GM12878 (cell line): ENCODE measurements around the gene PRKAR1A. TPM values are rescaled to one million over a fixed set of nuclear protein-coding genes. Genes with fewer than 3 reads are reported as not detected.

Experiments
- CTCF ChIP-seq, 3 experiments: IDR thresholded peaks in 2 of 3; conservative IDR thresholded peaks in 1 of 3; 2 replicates each; pipeline ENCODE4 v1.5.1; 2011; ENCODE audit warnings: low read depth in 3 of 3, low read length in 3 of 3, mild to moderate bottlenecking in 3 of 3, control low read depth in 2 of 3, moderate library complexity in 2 of 3, inconsistent platforms in 1 of 3, mixed read lengths in 1 of 3; ENCODE audit not compliant: control insufficient read depth in 2 of 3, insufficient read depth in 1 of 3; ENCODE audit errors: extremely low read depth in 1 of 3
- IKZF1 ChIP-seq: fragments of 450-650 bp; conservative IDR thresholded peaks from 2 replicates; pipeline ENCODE4 v1.6.1; 2017; ENCODE audit warnings: antibody characterized with exemption, mild to moderate bottlenecking
- JUNB ChIP-seq: IDR thresholded peaks from 2 replicates; pipeline ENCODE4 v1.6.1; 2016; ENCODE audit warnings: antibody characterized with exemption, mild to moderate bottlenecking
- MXI1 ChIP-seq: fragments of 150-350 bp; IDR thresholded peaks from 2 replicates; pipeline ENCODE4 v1.6.1; 2011; ENCODE audit warnings: low read depth, mild to moderate bottlenecking, inconsistent platforms, low read length, improper control_type of control experiment
- NFXL1 ChIP-seq: fragments of 450-650 bp; IDR thresholded peaks from 2 replicates; pipeline ENCODE4 v1.6.1; 2017; ENCODE audit warnings: antibody characterized with exemption, mild to moderate bottlenecking, borderline replicate concordance
- SPI1 ChIP-seq: IDR thresholded peaks from 2 replicates; pipeline ENCODE4 v1.6.1; 2011; ENCODE audit warnings: low read depth, mild to moderate bottlenecking, low read length, moderate library complexity, borderline replicate concordance; ENCODE audit not compliant: insufficient read depth
- polyA plus RNA-seq, 11 experiments: library from polyadenylated mRNA; depleted of rRNA in 4 of 11; unstranded in 6 of 11; stranded (reverse) in 5 of 11; fragments of >200 nt; fragmentation: Nextera tagmentation in 4 of 11; fragmentation: Illumina TruSeq in 1 of 11; extraction: Ambion mirVana in 4 of 11; extraction: Trizol in 1 of 11; gene quantifications; 1 replicate in 1 of 11; 2 replicates in 10 of 11; pipeline versions ENCODE4 v1.2.1 to v1.2.3, GENCODE V29; 2011 to 2016; ENCODE audit warnings: inconsistent platforms in 2 of 11, missing spikeins in 2 of 11, low read depth in 1 of 11
- total RNA-seq, 4 experiments: library from RNA; depleted of rRNA in 3 of 4; stranded (reverse); fragments of >200 nt in 3 of 4; fragmentation: Illumina TruSeq in 1 of 4; extraction: Trizol in 1 of 4; gene quantifications; 2 replicates each; pipeline versions ENCODE4 v1.2.1 to v1.2.3, GENCODE V29; 2013 to 2021
- TF ChIP-seq, protein P1 (sequence below): IDR thresholded peaks from 2 replicates; pipeline ENCODE4 v1.6.1; 2012; ENCODE audit warnings: low read length, inconsistent platforms

The PRKAR1A gene
- total and polyA plus RNA-seq, 10 of the 15 experiments (the other 5 are each of a cell fraction or from before 2014, with no cell fraction given): 29.1 to 200 (median 125) TPM

- TF ChIP-seq CTCF (IDR thresholded peaks at IDR 0.05 in 2 of 3, conservative IDR thresholded peaks at IDR 0.05 in 1 of 3; ENCODE audit: control insufficient read depth in 2 of 3, extremely low read depth in 1 of 3, insufficient read depth in 1 of 3, low read depth in 3 of 3, low read length in 3 of 3) (no peak), IKZF1 (0 out of 2 replicates have a peak, but pooled peaks have one; percentile 15), MXI1 (no peak), JUNB (no peak), SPI1 (no peak), NFXL1 (no peak)
- TF ChIP-seq, protein P1, sequence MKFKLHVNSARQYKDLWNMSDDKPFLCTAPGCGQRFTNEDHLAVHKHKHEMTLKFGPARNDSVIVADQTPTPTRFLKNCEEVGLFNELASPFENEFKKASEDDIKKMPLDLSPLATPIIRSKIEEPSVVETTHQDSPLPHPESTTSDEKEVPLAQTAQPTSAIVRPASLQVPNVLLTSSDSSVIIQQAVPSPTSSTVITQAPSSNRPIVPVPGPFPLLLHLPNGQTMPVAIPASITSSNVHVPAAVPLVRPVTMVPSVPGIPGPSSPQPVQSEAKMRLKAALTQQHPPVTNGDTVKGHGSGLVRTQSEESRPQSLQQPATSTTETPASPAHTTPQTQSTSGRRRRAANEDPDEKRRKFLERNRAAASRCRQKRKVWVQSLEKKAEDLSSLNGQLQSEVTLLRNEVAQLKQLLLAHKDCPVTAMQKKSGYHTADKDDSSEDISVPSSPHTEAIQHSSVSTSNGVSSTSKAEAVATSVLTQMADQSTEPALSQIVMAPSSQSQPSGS: no peak
These were observed 2.8 kb upstream of the PRKAR1A start (continued) for GRCh38 chr17:68509141-68510057.
